Mucosa of gallbladder (tissue), 1 donor: ENCODE measurements around the gene MYO15B. TPM values are rescaled to one million over a fixed set of nuclear protein-coding genes. Genes with fewer than 3 reads are reported as not detected.

ENCODE experiments used
- DNase-seq: peaks from one replicate; pipeline ENCODE4 v3.0.0-alpha.2; 2020; ENCODE audit warnings: low spot score
- total RNA-seq: library from RNA; stranded (reverse); gene quantifications from one replicate; pipeline ENCODE4 v1.2.1, GENCODE V29; 2021
- donor health status: DM: no; HTN: no; CAD: no.

The MYO15B gene
- 434 TPM for total RNA-seq

DNA sequence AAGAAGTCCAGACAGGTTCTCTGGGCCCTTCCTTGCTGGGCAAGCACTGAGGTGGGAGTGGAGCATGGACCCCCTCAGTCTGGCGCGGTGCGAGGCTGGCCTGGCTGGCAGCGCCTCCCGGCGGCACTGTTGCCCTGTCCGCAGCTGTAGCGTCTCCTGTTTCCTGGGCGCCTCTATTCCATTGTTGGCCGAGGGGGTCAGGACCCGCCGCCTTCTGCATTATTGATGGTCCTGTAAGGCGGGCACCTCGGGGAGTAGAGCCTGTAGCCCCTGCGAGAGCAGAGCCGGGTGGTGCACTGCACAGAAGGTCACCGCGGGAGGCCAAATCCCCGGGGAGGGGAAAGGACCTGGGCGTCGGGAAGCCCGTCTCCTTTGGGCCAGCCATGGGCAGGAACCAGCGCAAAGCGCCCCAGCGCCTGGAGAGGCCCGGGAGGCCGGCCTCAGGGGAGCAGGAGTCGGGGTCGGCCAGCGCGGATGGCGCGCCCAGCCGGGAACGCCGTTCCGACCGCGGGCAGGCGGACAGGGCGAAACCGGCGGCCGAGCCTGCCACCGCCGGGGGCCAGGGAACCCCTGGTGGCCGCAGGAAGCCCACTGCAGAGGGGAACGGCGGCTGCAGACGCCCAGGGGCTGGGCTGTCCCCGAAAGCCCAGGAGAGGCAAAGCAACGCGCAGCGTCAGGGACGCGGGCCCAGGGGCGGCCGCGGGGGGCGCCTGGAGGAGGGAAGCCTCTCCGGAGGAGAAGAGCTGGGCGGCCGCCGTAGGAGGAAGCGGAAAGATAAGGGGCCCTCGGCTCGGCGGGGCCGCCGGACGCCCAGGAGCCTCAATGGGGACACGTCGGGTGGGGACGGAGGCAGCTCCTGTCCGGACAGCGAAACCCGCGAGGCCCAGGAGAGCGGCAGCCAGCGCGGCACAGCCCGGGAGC is at the start of gene MYO15B:
MYO15B (plus strand) TSS at position 126 of the 921 bp plus-strand sequence; CDS start at position 384, 258 bp downstream.
- peak; percentile 43 for DNase-seq

DNA sequence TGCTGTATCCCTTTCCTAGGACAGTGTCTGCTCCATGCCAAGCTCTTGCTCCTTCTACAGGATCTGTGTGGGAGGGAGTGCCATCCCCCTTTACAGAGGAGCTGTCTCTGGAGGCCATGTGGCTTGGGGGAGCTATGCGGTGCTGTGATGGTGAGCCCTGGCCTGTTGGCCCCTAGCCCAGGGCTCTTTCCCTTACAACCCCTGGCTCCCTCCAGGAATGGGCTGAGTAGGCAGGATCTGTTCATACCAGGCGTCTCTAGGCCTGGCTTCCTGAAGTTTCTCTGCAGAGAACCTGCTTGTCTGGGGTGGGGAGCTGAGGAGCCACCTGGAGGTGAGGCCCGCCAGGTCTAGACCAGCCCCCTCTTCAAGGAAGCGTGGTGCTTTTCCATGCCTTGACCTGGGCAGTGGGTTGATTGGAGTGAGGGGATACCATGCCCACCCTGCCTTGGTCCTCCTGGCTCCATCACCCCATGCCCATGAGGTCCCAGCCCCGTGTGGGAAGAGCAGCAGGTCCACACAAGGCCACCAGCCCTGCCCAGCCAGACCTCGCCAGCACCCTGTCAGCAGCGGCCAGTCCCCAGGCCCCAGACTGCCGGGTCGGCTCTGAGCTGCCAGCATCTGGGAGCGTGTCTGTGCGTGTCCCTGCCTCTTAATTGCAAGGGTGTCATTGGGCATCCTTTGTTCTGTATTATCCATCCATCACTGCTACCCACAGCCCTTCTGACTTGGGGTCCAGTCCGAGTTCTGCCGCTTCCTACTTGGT is 47.5 kb upstream of the MYO15B start:
- no peak for DNase-seq

DNA sequence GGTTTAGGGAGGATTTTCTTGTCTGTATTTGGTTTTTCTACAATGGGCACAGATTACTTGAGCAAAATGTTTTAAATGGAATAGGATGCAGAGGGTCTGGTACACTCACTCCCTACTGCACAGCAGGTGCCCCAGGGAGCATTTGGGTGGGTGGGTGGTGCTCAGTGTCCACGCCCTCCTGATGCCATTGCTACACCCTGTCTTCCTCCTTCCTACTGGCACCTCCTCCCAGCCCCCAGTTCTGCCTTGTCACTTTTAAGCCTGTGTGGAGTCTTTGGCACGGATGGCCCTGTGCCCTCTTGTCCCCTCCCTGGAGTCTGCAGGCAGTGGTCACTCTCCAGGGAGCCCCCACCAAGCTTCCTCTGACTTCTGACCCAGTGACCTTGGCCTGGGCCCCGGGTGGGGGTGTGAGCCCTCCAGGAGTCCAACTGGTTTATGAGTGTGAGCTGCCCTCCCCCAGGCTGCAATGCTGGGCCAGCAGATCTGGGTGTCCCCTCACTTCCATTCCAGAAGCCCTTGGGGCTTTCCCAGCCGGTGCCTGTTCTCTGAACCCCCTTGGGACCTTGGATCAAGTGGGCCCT is 46.6 kb upstream of the MYO15B start:
- DNase-seq = no peak

DNA sequence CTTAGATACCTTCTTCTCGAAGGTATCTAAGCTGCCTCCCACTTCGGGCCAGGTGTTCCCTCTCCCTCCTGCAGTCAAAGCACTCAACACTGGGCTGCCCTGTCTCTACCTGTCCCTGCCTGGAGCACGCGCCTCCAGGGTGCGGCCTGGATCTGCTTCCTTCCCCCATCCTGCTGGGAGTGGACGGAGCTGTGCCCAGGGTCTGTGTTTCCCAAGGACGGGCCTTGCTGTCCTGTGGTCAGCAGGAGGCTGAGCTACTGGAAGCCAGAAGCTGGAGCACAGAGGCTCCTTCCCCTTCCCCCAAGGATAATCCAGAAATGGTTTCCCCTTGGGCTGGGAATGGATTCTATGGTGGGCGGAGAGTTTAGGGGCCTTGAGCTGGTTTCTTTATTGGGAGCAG is 45.4 kb upstream of the MYO15B start:
- DNase-seq = no peak

DNA sequence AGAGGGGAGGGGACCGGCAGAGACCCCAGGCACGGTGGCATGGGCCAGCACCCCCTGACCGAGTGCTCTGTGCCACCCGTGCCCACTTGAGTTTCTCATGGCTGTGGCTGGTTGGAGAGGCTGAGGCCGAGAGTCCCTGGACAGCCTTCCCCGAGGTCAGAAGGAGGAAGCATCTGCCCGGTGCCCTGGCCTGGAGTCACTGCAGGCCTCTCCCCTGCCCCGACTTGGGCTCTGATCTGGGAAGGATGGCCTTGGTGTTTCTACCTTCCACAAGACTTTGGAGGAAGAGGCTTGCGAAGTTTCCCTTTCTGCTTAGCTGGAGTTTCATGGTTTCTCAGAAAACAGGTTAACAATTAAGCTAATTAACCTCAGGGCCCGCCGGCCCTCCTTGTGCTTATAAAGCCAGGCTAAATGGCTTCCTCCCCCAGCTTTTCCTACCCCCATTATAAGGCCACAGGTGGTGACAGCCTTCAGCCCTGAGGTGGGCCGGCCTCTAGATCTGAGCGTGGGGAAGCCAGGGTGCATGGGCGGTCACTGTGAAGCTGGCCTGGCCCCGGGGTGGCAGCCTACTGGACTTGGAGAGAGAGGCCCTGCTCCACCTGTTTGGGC is 44.8 kb upstream of the MYO15B start:
- DNase-seq = no peak

DNA sequence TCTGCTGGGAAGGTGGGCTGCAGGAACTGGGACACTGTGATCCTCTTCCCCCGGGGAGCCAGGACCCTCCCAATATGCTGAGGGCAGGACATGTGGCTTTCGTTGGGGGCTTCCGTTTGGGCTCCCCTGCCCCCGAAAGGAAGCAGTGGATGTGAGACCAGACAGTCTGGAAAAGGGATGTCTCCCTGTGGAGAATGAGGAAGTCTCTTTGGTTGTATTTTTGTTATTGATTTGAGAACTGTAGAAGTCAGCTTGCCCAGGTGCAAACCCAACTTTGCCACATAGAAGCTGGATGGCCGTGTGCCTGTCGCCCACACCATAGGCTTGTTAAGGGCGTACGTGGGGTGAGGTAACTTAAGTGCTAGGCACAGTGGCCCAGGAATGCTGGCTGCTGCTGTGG is 43.4 kb upstream of the MYO15B start:
- no peak for DNase-seq

DNA sequence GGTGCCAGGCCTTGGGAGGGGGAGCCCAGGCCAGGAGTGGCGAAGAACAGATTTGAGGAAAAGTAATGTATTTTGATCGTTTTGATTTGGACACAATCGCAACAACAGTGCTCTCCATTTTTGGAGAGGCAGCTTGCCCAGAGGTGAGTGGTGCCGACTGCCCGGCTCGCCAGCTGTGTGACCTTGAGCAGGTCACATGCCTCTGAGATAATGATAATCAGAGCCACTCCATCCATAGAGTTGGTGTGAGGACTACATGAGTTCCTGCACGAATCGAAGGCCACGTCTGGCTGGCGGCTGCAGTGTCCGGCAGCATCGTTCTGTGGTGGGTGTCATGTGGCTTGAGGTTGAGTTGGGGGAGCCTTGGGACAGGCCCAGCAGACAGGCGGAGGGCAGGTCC is 41.4 kb upstream of the MYO15B start:
- DNase-seq = no peak

DNA sequence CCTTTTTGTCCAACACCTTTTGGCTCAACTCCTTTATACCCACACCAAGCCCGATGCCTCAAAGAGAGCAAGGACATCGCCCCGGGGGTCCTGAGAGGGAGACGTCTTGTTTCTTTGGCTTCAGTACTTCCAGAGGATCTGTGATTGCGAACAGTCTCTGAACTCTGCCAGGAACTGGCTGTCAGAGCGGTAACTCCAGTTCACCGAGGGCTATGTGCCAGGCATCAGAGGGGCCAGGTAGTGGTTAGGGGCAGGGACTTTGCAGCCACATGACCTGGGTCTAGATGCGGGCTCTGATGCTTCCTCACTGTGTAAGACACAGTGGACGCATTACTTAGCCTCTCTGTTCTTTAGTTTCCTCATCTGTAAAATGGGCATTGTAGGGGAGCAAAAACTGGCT is 40.5 kb upstream of the MYO15B start:
- no peak for DNase-seq

DNA sequence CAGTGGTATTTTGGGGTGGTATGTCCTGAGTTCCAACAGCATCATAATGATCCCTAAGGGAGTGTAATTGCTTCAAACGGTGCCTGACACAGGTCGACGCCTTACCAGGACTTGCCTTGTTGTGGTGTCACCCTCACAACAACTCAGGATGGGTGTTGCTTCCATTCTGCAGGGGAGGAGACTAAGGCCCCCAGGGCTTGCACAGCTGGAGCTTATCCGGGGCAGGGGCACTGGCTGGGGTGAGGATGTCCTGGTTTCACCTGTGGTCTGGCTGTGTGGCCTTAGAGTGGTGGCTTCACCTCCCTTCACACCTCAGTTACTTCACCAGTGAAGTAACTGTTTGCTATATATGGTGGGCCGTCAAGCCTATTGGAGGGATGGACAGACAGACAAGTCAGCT is 38.8 kb upstream of the MYO15B start:
- DNase-seq = no peak

DNA sequence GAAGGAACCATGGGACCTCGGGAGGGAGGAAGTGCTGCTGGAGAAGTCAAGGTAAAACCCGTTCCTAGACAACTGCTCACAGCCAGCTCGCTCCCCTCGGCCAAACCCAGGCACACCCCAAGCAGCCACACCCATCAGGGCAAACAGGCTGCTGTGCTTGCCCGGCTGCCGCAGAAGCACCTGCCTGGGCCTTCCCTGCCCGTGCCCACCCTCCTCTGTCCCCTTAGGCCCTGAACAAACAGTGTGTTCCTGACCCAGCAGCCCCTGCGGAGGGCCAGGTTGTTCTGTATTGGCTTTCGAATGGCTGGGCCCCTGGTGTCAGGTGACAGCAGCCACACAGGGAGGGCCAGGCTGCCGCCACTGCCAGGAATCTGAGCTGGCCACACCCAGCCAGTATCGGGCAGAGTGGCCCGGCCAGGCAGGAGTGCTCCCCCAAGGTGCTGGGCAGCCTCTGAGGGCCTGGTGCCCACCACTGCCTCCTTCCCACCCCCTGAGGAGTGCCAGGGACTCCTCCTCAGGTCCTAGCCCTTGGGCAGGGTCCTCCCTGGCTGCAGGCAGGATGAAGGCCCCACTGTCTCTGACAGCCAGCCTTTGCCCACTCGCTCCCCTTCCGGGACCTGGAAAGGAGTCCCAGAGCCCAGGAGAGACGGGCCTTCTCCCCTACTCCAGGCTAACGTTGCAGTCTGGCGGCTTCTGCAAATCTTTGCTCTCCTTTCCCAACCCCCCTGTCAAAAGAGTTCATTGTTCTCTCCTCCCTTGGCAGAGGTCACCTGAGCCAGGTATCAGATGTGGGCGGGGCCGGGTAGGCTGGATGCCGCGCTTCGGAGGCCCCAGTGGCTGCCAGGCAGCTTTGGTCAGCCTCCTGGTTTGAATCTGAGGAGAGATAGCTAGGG is 38.1 kb upstream of the MYO15B start:
- DNase-seq = peak; percentile 91

DNA sequence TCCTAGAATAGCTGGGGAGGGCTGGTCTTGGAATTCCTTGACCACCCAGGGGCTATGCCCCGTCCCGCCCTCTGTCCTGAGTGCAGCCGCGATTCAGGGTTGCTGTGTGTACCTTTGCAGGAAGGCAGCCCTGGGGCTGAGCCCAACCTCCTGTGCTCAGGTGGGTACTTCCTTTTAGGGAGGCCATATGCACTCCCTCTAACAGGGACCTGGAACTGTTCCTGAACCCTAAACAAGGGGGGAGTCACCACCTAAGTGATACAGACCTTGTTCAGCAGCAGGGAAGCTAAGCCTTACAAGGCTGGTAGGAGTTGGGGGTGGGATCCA is 37.5 kb upstream of the MYO15B start:
- no peak for DNase-seq

DNA sequence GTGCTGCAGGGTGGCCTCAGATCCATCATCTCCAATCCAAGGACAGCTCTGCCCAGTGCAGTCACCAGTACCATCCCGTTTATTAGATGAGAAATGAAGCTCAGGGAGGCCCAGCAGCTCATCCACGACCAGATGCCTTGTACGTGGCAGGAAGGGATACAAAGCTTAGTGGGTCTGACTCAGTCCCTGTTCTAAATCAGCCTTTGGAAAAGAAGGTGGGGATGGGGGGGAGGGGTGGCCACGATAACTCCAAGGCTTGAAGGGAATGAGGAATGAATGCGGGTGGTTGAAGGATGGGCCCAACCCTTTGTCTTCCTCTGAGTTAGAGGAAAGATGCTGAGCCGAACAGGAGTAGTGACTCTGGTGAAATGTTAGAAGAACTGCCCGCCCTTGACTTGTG is 36.3 kb upstream of the MYO15B start:
- DNase-seq = no peak

DNA sequence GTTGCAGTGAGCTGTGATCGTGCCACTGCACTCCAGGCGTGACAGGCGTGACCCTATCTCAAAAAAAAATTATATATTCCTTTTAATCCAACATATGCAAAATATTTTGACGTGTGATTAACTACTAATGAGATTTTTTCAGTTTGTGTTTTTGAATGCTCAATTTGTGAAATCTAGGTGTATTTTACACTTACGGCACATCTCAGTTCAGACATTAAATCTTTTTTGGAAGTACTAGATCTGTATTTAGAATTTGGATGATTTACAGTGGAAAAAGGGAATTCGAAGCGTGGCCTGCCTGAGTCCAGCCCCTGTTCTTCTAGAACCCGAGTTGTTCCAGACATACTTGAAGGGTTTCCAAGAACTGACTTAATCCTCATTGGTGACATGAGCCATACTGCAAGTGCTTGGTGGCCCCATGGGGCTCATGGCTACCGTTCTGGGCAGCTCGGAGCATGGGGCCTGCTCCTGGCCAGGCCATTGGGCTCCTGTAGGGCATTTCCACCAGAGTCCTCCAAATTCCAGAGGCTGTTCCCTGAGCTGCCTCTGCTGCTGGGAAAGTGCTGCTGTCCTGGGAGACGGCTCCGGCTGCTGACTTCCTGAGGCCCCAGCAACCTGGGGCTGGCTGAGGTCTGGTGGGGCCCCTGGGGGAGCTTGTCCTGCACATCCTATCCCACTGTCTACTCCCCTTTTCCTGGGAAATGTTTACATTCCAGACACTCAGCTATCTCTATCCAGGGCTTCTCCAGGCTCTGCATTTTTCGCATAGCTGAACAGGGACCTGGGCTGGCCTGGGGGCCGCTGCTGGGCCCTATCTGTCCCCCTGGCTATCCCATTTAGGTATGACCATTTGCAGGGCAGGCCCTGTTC is 34.9 kb upstream of the MYO15B start:
- no peak for DNase-seq

DNA sequence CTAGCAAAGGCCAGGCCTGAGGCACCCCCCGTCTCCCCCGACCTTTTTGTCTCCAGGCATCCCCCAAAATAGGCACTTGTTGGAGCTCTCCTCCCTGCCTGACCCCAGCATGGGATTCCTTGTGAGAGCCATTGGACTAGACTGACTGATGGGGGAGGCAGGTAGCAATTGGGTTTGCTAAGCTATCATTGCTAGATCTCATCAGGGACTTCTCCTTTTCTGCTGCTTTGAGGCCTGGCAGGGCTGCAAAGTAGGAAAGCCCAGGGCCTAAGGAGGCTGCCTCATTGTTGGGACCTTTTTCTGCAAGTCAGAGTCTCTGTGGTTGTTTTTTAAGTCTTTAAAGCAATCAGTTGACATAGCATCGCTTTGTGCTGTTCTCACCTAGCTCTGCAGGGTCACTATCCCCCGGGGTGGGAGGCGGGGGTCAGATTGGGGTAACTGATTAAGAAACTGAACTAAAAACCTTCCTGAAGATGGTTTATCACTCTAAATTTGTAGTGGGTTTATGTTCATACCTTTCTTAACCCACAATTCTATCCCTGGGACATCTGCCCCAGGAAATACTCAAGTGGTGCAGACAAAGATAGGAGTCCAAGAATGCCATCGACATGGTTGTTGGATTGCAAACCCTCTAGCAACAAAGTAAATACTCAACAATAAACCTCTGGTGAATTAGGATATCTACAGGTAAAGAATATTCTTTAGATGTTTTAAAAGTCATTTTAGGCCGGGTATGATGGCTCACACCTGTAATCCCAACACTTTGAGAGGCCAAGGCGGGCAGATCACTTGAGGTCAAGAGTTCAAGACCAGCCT is 34.1 kb upstream of the MYO15B start:
- no peak for DNase-seq

DNA sequence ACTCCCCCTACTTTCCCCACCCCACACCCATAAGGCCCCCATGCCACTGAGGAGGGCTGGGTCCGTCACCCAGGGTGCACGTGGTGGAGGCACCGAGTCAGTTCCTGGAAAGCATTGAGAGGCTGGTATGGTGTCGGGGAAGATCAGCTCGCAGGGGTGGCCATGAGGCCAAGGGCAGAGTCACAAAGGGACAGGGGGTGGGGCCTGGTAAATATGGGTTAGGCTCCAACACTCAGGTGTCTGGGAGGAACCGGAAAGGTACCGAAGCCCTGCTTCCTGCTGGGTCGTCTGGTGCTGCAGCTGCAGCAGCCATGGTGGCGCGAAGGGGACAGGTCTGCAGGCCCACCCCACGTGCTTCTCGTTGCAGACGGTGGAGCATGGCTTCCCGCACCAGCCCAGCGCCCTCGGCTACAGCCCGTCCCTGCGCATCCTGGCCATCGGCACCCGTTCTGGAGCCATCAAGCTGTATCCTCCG is 31.9 kb upstream of the MYO15B start:
- no peak for DNase-seq

DNA sequence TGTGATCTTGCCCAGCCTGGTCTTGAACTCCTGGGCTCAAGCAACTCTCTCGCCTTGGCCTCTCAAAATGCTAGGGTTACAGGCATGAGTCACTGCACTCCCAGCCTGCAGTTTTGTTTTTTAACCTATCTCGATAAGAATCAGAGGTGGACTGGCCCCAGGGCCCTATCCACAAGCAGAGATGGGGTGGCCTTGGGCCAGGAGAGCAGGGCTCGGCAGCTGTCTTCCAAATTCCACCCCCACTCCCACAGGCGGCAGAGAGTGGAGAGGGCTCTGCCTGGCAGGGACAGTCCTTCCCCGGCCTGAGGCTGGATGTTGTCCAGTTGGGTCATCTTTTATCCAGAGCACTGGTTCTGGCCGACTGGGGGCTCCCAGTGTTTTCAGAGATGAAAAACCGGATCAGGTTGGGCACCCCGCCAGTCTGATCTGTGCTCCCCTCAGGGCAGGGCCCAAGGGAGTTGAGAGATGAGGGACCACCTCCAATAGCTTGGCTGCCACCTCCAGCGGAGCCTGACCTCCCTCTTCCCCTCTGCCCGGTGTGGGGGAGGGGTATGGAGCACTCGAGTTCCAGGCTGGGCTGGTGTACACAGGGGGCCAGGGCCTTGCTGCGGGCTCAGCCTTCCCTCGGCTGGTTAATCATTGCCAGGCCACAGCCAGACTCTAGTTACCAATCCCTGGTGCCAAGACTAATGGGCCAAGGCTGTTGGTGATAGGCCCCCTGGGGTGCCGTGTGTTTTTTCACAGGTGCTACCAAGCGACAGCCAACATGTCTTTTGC is 30.3 kb upstream of the MYO15B start:
- peak; percentile 93 for DNase-seq

DNA sequence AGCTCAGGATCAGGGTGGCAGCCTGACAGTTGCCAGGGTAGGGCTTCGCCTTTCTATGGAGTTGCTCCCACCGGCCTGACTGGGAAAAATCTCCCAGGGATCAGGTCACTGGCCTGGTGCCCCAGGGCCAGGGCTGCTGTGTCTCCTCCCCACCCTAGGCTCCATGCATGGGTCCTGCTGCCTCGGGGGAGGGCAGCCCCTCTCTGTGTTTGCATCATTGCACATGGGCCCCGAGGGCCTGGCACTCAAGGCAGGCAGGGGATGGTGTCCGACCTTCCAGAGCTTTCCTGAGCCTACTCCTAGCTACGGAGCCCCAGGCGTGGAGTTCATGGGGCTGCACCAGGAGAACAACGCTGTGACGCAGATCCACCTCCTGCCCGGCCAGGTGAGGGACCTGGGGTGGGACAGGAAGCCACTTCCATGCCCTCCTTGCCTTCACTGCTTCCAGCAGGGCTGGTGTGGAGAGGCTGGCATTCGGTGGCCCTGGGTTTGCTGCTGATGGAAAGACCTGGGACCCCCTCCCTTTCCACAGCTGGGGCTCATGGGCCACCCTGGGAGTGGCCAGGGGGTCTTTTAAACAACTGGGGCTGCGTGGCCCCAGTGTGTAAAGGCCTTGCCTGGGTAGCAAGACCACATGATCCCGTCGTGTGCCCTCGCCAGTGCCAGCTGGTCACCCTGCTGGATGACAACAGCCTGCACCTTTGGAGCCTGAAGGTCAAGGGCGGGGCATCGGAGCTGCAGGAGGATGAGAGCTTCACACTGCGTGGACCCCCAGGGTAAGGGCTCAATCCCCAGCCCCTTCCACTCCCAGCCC is 29.5 kb upstream of the MYO15B start:
- DNase-seq = no peak
